ENCODE data around the gene CARMIL3.
"Not testable (repeated sequence)": the region's sequence is repeated elsewhere in the genome, so short reads cannot be mapped to it uniquely, and the experiment has no call there.

- TF ChIP-seq CTCF, POLR2A (IDR thresholded peaks at IDR 0.05): not testable (repeated sequence)
Measured at GRCh38 chr14:24105609-24106239, 53.9 kb downstream of the CARMIL3 start.
